ENCODE measurements around the gene OR6B1.

DNA sequence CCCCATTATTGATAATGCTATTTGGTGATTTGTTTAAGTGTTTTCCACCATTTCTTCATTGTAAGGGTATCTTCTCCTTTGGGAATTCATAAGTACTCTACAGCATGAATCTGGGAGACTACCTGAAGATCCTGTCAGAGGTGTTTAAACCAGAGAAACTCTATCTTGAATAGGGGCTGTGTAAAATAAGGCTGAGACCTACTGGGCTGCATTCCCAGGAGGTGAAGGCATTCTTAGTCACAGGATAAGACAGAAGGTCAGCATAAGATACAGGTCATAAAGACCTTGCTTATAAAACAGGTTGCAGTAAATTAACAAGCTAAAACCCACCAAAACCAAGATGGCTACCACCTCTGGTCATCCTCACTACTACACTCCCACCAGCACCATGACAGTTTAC, 35.3 kb downstream of the OR6B1 start:
- TF ChIP-seq SUZ12 (IDR thresholded peaks at IDR 0.05) (no peak), ZNF384 (IDR thresholded peaks at IDR 0.05) (no peak), BHLHE40 (IDR thresholded peaks at IDR 0.05; ENCODE audit: borderline replicate concordance) (no peak), HDGF (IDR thresholded peaks at IDR 0.05; ENCODE audit: borderline replicate concordance) (no peak), ELF4 (IDR thresholded peaks at IDR 0.05) (no peak), FOXK2 (IDR thresholded peaks at IDR 0.05) (no peak), L3MBTL2 (conservative IDR thresholded peaks at IDR 0.05) (no peak), ARNT (IDR thresholded peaks at IDR 0.05) (no peak), SP1 (IDR thresholded peaks at IDR 0.05) (no peak)
